Loucy (cell line): Measurements from ENCODE around the gene LHFPL6.

Experiments used
- CTCF ChIP-seq: fragments of 200-600 bp; sonication (generic); conservative IDR thresholded peaks from 2 replicates; pipeline ENCODE4 v1.5.1; 2014; ENCODE audit warnings: mild to moderate bottlenecking, antibody characterized with exemption, low read length
- EZH2phosphoT487 ChIP-seq: fragments of 200-600 bp; IDR thresholded peaks from 2 replicates; pipeline ENCODE4 v1.6.1; 2018; ENCODE audit warnings: antibody characterized with exemption, mild to moderate bottlenecking, moderate library complexity, borderline replicate concordance

GRCh38 chr13:39407138-39407537 lies 195.9 kb downstream of the LHFPL6 start:
- TF ChIP-seq CTCF, result no peak
- no peak for TF ChIP-seq EZH2phosphoT487
